GM12892 (cell line): Measurements from ENCODE around the gene NRN1L.

Experiments
- DNase-seq: peaks from one replicate; pipeline ENCODE4 v3.0.0; 2011; ENCODE audit not compliant: insufficient read length
- FAIRE-seq: peaks from 2 replicates; lab custom pipeline; 2011; peaks lifted over from hg19 to GRCh38; lab: Jason Lieb, UNC
- POLR2A ChIP-seq: IDR thresholded peaks from 2 replicates; pipeline ENCODE4 v1.6.1; 2011; ENCODE audit warnings: low read depth, low read length, control low read depth
- POLR2AphosphoS5 ChIP-seq: IDR thresholded peaks from 2 replicates; pipeline ENCODE4 v1.6.1; 2011; ENCODE audit warnings: low read depth, low read length, control low read depth
- TAF1 ChIP-seq: IDR thresholded peaks from 2 replicates; pipeline ENCODE4 v1.6.1; 2011; ENCODE audit warnings: low read depth, mild to moderate bottlenecking, control low read depth, low read length, borderline replicate concordance

Gene NRN1L

DNA sequence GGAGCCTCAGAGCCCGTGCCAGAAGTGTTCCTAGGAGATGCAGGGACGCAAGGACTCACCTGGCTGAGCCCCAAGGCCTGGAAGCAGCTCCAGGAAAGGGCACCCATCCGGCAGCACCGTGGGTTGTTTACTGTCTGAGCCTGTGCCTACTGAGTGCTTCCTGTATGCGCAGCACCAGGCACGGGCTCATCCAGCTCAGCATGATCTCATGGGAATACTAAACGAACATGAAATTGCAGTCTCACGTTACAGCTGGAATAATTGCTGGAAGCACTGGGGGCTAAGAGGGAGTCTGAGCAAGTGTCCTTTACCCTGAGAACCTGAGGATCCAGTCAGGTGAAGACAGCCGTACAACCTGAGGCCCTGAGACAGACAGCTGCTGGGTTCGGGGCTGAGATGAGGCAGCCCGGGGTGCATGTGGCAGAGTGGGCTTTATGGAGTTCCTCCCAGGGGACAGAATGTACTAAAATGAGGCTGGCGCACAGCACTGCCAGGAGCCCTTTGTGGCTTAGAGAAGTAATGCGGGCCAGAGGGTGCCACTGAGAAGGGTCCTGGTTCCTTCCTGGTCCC is 41.6 kb downstream of the NRN1L start:
- DNase-seq (no peak), FAIRE-seq (no peak)
- no peak for TF ChIP-seq POLR2AphosphoS5
- no peak for TF ChIP-seq POLR2A
- no peak for TF ChIP-seq TAF1

DNA sequence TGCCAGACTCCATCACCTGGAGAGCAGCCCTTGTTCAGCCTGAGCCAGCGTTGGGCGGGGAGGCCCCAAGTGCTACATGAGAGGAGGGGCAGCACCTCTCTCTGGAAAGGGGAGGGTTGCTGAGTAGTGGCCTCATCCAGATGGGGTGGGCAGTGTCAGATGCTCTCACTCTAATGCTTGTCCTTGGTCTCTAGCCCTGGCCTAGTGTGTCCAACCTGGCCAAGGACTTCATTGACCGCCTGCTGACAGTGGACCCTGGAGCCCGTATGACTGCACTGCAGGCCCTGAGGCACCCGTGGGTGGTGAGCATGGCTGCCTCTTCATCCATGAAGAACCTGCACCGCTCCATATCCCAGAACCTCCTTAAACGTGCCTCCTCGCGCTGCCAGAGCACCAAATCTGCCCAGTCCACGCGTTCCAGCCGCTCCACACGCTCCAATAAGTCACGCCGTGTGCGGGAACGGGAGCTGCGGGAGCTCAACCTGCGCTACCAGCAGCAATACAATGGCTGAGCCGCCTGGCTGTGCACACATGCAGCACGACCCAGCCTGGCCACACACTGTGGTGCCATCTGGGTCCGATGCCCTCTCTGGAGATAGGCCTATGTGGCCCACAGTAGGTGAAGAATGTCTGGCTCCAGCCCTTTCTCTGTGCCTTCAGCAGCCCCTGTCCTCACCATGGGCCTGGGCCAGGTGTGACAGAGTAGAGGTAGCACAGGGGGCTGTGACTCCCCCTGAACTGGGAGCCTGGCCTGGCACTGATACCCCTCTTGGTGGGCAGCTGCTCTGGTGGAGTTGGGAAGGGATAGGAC is 42.7 kb downstream of the NRN1L start:
- DNase-seq (no peak), FAIRE-seq (no peak)
- TF ChIP-seq TAF1 (no peak), POLR2A (no peak), POLR2AphosphoS5 (0 out of 2 replicates have a peak, but pooled peaks have one; percentile 10)

DNA sequence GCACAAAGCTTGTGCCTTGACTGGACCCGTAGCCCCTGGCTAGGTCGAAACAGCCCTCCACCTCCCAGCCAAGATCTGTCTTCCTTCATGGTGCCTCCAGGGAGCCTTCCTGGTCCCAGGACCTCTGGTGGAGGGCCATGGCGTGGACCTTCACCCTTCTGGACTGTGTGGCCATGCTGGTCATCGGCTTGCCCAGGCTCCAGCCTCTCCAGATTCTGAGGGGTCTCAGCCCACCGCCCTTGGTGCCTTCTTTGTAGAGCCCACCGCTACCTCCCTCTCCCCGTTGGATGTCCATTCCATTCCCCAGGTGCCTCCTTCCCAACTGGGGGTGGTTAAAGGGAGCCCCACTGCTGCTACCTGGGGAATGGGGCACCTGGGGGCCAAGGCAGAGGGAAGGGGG is 43.5 kb downstream of the NRN1L start:
- no peak for DNase-seq
- TF ChIP-seq TAF1 (no peak), POLR2AphosphoS5 (peak; percentile 45; the same call in 1 of the 2 replicates), POLR2A (0 out of 2 replicates have a peak, but pooled peaks have one; percentile 5)
- FAIRE-seq: no peak

DNA sequence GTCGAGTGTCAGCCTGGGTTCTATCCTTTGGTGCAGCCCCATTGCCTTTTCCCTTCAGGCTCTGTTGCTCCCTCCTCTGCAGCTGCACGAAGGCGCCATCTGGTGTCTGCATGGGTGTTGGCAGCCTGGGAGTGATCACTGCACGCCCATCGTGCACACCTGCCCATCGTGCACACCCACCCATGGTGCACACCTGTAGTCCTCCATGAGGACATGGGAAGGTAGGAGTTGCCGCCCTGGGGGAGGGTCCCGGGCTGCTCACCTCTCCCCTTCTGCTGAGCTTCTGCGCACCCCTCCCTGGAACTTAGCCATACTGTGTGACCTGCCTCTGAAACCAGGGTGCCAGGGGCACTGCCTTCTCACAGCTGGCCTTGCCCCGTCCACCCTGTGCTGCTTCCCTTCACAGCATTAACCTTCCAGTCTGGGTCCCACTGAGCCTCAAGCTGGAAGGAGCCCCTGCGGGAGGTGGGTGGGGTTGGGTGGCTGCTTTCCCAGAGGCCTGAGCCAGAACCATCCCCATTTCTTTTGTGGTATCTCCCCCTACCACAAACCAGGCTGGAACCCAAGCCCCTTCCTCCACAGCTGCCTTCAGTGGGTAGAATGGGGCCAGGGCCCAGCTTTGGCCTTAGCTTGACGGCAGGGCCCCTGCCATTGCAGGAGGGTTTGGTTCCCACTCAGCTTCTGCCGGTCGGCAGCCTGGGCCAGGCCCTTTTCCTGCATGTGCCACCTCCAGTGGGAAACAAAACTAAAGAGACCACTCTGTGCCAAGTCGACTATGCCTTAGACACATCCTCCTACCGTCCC is 44.1 kb downstream of the NRN1L start:
- TF ChIP-seq POLR2AphosphoS5 (peak; percentile 55), TAF1 (no peak)
- FAIRE-seq (peak; percentile 86), DNase-seq (peak; percentile 89)

DNA sequence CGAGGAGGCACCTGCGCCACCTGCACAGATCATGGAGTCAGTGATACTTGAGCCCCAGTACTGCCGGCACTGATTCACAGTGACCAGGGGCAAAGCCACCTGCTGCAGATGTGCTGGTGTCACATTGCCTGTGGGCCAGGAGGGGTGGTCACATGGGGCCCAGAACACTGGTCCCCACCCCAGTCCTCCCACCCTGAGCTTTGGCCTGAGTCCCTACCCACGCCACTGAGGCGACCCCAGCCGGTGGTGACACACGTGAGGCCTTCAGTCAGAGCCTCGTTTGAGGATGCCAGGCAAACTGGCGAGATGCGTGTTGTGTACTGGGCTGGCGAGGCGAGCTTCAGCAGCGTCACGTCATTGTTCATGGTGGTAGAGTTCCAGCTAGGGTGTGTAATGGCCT is 45.5 kb downstream of the NRN1L start:
- no peak for TF ChIP-seq POLR2AphosphoS5
- no peak for TF ChIP-seq TAF1
- TF ChIP-seq POLR2A: no peak
- DNase-seq (no peak), FAIRE-seq (no peak)

DNA sequence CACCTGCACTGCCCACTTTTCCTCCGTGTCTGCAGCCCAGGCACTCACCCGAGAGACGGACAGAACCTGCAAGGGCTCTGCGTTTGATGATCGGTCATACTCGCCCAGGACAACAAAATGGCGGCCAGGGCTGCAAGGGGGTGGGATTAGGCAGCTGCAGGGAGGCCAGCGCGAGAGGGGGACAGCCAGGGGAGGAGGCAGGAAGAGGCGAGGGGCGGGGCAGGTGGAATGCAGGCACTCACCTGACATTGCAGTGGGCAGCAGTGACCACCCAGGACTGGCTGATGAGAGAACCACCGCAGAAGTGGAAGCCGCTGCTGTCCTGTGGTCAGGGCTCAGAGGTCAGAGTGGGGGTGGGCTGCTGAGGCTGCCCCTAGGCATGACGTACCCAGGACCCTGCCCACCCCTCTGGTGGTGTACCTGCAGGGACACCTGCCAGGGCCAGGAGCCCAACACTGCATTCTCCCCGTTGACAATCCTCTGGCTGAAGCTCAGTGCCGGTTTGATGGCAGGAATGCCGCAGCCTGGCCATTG is 46.1 kb downstream of the NRN1L start:
- FAIRE-seq: no peak
- TF ChIP-seq TAF1 (no peak), POLR2AphosphoS5 (no peak; the same call in 1 of the 2 replicates), POLR2A (peak; percentile 57)
- no peak for DNase-seq

DNA sequence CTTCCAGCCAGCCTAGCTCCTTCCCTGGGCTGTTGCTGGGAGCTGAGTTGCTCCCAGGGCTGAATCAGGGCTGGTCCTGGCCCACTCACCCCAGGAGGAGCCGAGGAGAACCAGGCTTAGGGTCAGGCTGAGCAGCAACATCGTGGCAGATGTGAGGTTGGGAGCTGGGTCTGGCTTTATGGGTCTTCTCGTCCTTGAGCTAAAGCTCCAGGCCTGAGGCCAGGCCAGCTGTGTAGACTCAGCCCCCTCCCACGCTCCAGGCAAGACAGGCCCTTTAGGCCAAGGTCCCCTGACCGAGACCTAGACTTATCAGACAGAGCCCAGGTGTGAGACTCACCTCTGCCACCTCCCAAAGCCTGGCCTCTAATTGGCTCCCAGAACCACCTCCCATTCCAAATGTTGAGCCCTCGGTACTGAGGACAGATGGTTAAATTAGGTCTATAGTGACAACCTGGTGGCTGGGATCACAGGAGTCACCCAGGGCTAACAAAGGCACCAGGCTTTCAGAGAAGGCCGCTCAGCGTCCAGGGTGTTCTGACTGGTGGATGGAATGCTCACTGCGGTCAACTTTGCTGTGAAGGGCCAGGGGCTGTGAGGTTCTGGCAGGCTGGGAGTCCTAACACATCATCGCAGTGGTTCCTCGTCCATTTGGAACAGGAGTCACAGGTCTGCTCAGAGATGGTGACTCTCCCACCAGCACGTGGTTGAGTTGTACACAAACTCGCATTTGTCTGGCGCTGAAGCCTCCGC is 47.2 kb downstream of the NRN1L start, which contains the start of gene CTRL:
Gene CTRL (minus strand): TSS at position 151 of the 750 bp plus-strand sequence. CDS start 10 bp downstream, at position 141.
- FAIRE-seq: no peak
- TF ChIP-seq POLR2AphosphoS5: 0 out of 2 replicates have a peak, but pooled peaks have one; percentile 48
- TF ChIP-seq TAF1: no peak
- TF ChIP-seq POLR2A: peak; percentile 1; the same call in 1 of the 2 replicates
- no peak for DNase-seq

DNA sequence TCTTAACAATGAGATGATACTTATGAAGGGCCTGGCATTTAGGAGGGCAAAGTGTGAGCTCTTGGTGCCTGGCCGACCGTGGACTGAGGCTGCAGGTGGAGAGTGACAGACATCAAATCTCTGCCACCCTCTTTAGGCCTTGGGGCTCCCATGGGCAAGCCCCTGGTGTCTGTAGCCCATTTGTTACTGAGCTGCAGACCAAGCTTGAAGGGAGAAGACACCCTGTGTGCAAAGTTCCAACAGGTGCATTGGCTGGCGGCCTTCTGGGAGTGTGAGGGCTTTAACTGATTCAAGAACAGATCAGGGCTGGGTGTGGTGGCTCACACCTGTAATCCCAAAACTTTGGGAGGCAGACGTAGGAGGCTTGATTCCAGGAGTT is 47.8 kb downstream of the NRN1L start:
- DNase-seq: no peak
- no peak for FAIRE-seq

DNA sequence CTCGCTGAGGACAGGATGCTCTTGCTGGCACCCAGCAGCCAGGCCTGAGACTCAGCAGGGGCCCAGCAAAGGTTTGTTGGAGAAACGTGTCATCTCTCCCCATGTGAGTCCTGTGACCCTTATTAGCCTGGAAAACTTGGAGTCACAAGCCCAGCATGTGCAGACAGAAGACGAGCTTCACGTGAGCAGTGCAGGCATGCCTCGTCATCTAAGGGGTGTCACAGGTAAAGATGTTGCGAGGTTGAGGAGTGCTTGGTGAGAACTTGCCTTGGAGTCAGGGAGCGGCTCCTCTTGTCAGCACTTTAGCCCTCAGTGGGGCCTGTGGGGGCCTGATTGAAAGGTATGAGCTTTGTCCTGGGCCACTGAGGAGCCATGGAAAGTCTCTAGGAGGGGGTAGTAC is 49.1 kb downstream of the NRN1L start:
- TF ChIP-seq TAF1: no peak
- TF ChIP-seq POLR2A: peak; percentile 59
- no peak for DNase-seq
- FAIRE-seq: no peak

More for the DNA sequence above, 47.8 kb downstream of the NRN1L start:
- no peak for TF ChIP-seq POLR2A
- TF ChIP-seq TAF1: no peak
- no peak; the same call in 1 of the 2 replicates for TF ChIP-seq POLR2AphosphoS5

DNA sequence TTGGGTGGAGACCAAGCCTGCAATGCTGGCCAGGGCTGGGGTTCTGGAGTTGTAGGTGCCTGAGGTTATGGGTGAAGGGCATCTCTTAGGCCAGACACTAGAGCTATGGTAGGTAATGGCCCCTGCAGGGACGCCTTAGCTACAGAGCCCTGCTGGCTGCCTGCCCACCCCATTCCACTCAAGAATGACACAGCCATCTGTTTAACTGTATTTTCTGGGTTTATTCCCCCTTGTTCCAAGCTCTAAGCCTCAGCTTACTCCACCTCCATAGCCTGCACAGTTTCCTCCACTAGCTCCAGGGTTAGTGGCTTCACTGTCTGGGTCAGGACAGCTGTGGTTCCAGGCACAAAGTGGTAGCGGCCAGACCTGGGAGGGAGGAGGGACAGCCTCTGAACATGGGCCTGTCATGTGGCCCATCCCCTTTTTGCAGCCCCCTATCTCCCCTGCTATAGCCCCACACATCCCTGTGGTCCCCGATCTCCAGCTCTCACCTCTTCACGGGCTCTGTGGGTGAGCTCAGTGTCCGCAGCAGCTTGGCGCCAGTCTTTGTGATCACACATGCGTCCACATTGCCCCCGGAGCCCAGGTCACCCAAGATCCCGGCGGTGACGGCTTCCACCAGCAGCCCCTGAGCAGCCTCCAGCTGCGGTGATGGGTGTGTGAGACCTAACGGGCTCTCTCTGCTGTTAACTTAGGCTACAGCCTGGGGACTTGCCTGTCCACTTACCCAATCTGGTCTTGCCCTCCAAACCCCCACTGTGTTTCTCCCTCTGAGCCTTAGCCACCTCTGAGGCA is 49.8 kb downstream of the NRN1L start:
- no peak for FAIRE-seq
- TF ChIP-seq POLR2A (no peak), POLR2AphosphoS5 (no peak), TAF1 (no peak)
- DNase-seq: no peak

DNA sequence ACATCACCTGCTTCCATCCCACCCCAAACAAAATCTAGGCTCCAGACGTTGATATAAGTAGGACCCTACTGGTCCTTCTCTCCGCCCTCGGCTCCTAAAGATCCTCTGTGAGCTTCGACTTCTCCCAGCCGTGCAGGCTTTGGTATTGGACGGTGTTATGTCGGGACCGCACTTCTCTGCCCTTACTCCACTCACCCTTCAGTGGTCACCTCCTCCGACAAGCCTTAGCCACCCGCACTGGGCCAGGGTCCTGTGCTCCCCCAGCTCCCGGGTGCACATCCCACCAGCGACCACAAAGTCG is 50.4 kb downstream of the NRN1L start:
- DNase-seq (no peak), FAIRE-seq (no peak)
- TF ChIP-seq POLR2A (no peak), POLR2AphosphoS5 (no peak), TAF1 (no peak)
